DOHH2 (cell line): ENCODE measurements around the gene MARVELD1.

Source experiments
- CTCF ChIP-seq: fragments of 200-600 bp; sonication (generic); IDR thresholded peaks from one replicate; pipeline ENCODE4 v1.5.1; 2014; ENCODE audit warnings: antibody characterized with exemption, mild to moderate bottlenecking, low read depth, low read length; ENCODE audit not compliant: poor library complexity, severe bottlenecking
- EZH2phosphoT487 ChIP-seq: fragments of 200-600 bp; sonication (generic); IDR thresholded peaks from 2 replicates; pipeline ENCODE4 v1.6.1; 2017; ENCODE audit warnings: borderline replicate concordance, mild to moderate bottlenecking, antibody characterized with exemption, low read length, moderate library complexity, mixed read lengths

- no peak for TF ChIP-seq CTCF
- TF ChIP-seq EZH2phosphoT487 = no peak
Observed at GRCh38 chr10:97684866-97685394, 28.6 kb upstream of the MARVELD1 start.
